CD14-positive monocyte (primary cell): ENCODE results near the gene AP1B1. TPM values are rescaled to one million over a fixed set of nuclear protein-coding genes. Genes with fewer than 3 reads are reported as not detected.

Experiments
- DNase-seq, 3 donors: peaks; one replicate each; pipeline ENCODE4 v3.0.0-alpha.2; 2011 to 2022
- H2AFZ ChIP-seq: 2 replicates; pipeline ENCODE4 v1.6.0; 2012; ENCODE audit warnings: mild to moderate bottlenecking, low read depth, low read length, inconsistent platforms; ENCODE audit not compliant: insufficient read depth, poor library complexity, severe bottlenecking
- H3K27ac ChIP-seq, 2 donors: 1 replicate in 1 of 2; 2 replicates in 1 of 2; pipeline ENCODE4 v1.5.1; 2012 to 2013; ENCODE audit warnings: low read length in 2 of 2, control low read depth in 1 of 2, inconsistent platforms in 1 of 2, low read depth in 1 of 2, mild to moderate bottlenecking in 1 of 2
- H3K27me3 ChIP-seq, 2 donors: one replicate each; pipeline versions ENCODE4 v1.6.0 to v1.6.1; 2011 to 2013; ENCODE audit warnings: low read length in 2 of 2; ENCODE audit not compliant: control insufficient read depth in 2 of 2, insufficient read depth in 2 of 2
- H3K36me3 ChIP-seq, 2 donors: replicated peaks in 1 of 2; 1 replicate in 1 of 2; 2 replicates in 1 of 2; pipeline versions ENCODE4 v1.5.1 to v1.6.1; 2012 to 2013; ENCODE audit warnings: low read length in 2 of 2, control low read depth in 1 of 2, inconsistent platforms in 1 of 2, mild to moderate bottlenecking in 1 of 2; ENCODE audit not compliant: insufficient read depth in 2 of 2, control insufficient read depth in 1 of 2
- H3K4me1 ChIP-seq, 2 donors: 1 replicate in 1 of 2; 2 replicates in 1 of 2; pipeline versions ENCODE4 v1.5.1 to v1.6.1; 2012 to 2013; ENCODE audit warnings: low read length in 2 of 2, control low read depth in 1 of 2, inconsistent platforms in 1 of 2, mild to moderate bottlenecking in 1 of 2, moderate library complexity in 1 of 2; ENCODE audit not compliant: insufficient read depth in 2 of 2, control insufficient read depth in 1 of 2
- H3K4me2 ChIP-seq: replicated peaks from 2 replicates; pipeline ENCODE3; 2012; ENCODE audit warnings: low read length, moderate library complexity, mild to moderate bottlenecking; ENCODE audit not compliant: poor library complexity, severe bottlenecking; ENCODE audit errors: extremely low read depth
- H3K4me3 ChIP-seq, 3 experiments: fragments of 200-600 bp in 1 of 3; sonication (generic) in 1 of 3; replicated peaks in 1 of 3; 1 replicate in 2 of 3; 2 replicates in 1 of 3; pipeline ENCODE4 v1.5.1; 2011 to 2013; ENCODE audit warnings: low read length in 3 of 3, mild to moderate bottlenecking in 3 of 3, control low read depth in 2 of 3, low read depth in 2 of 3, inconsistent platforms in 1 of 3, moderate library complexity in 1 of 3
- H3K79me2 ChIP-seq: 2 replicates; pipeline ENCODE4 v1.6.0; 2012; ENCODE audit warnings: mild to moderate bottlenecking, control low read depth, inconsistent platforms, low read length, moderate library complexity; ENCODE audit not compliant: insufficient read depth
- H3K9ac ChIP-seq: 2 replicates; pipeline ENCODE4 v1.6.0; 2017; ENCODE audit warnings: low read length, mild to moderate bottlenecking; ENCODE audit not compliant: insufficient read depth, poor library complexity, severe bottlenecking
- H3K9me3 ChIP-seq, 2 donors: replicated peaks in 1 of 2; 1 replicate in 1 of 2; 2 replicates in 1 of 2; pipeline versions ENCODE4 v1.5.1 to v1.6.1; 2012 to 2013; ENCODE audit warnings: low read length in 2 of 2, control low read depth in 1 of 2; ENCODE audit not compliant: control insufficient read depth in 1 of 2, insufficient read depth in 1 of 2
- H4K20me1 ChIP-seq: 2 replicates; pipeline ENCODE4 v1.6.0; 2012; ENCODE audit warnings: mild to moderate bottlenecking, low read length, control low read depth, moderate library complexity; ENCODE audit not compliant: insufficient read depth
- H3K27ac Mint-ChIP-seq, 7 donors: one replicate each; pipeline ENCODE4 v1.8.0; 2020; ENCODE audit warnings: mild to moderate bottlenecking in 7 of 7, mixed read lengths in 7 of 7, moderate library complexity in 6 of 7, inconsistent platforms in 2 of 7
- H3K27me3 Mint-ChIP-seq, 3 donors: one replicate each; pipeline ENCODE4 v1.8.0; 2021 to 2022; ENCODE audit warnings: low read depth in 3 of 3, mild to moderate bottlenecking in 3 of 3, mixed read lengths in 3 of 3, moderate library complexity in 3 of 3, inconsistent platforms in 1 of 3
- H3K36me3 Mint-ChIP-seq, 2 donors: one replicate each; pipeline ENCODE4 v1.8.0; 2020; ENCODE audit warnings: mixed read lengths in 2 of 2, inconsistent platforms in 1 of 2, mild to moderate bottlenecking in 1 of 2
- H3K4me1 Mint-ChIP-seq: one replicate; pipeline ENCODE4 v1.8.0; 2020; ENCODE audit warnings: mild to moderate bottlenecking, mixed read lengths
- H3K4me3 Mint-ChIP-seq, 2 donors: one replicate each; pipeline ENCODE4 v1.8.0; 2020; ENCODE audit warnings: mild to moderate bottlenecking in 2 of 2, mixed read lengths in 2 of 2, moderate library complexity in 1 of 2
- H3K9me3 Mint-ChIP-seq, 7 donors: one replicate each; pipeline ENCODE4 v1.8.0; 2020 to 2022; ENCODE audit warnings: mixed read lengths in 7 of 7, mild to moderate bottlenecking in 6 of 7, moderate library complexity in 6 of 7, inconsistent platforms in 2 of 7
- CTCF ChIP-seq: fragments of 200-600 bp; IDR thresholded peaks from one replicate; pipeline ENCODE4 v1.8.0; 2022; ENCODE audit warnings: antibody characterized with exemption, mild to moderate bottlenecking
- WGBS: methylation state at CpG from one replicate; pipeline ENCODE4 v1.1.5; 2013; ENCODE audit warnings: missing lambda C conversion rate; ENCODE audit not compliant: insufficient coverage; 5-methylcytosine and 5-hydroxymethylcytosine counted together
- intact Hi-C, 2 donors: fragments of 100-400 bp; cut with micrococcal nuclease; formaldehyde crosslinking; loops; one replicate each; pipeline versions ENCODE4 v1.15.0 to v1.15.1; 2023
- polyA plus RNA-seq, 3 donors: library from polyadenylated mRNA; depleted of rRNA in 1 of 3; unstranded in 2 of 3; stranded (reverse) in 1 of 3; fragments of 300-500 nt in 2 of 3; fragments of >200 nt in 1 of 3; fragmentation: Illumina TruSeq in 2 of 3; gene quantifications; 1 replicate in 2 of 3; 2 replicates in 1 of 3; pipeline ENCODE4 v1.2.3, GENCODE V29; 2012 to 2021

Gene AP1B1
- polyA plus RNA-seq, 3 donors = 29.0 to 102 (median 40.3) TPM

GRCh38 chr22:29434288-29434687, 45.9 kb upstream of the AP1B1 start:
- 100% methylated on average over 4 of the region's 7 CpGs for WGBS
- Mint-ChIP-seq H3K27ac (no peak overlapping the region), H3K9me3 (no peaks in the 10 kb centered on the region), H3K4me3 (no peak overlapping the region), H3K36me3 (no peaks in the 10 kb centered on the region), H3K4me1 (no peaks in the 10 kb centered on the region), H3K27me3 (peaks cover 2 to 25% (median 5%) of the 10 kb centered on the region in 3 donors)
- H3K9me3 ChIP-seq = no peaks in the 10 kb centered on the region
- no peaks in the 10 kb centered on the region for H3K36me3 ChIP-seq
- H3K79me2 ChIP-seq = no peaks in the 10 kb centered on the region
- H3K4me2 ChIP-seq = no peak overlapping the region
- no peak overlapping the region for H3K27ac ChIP-seq
- no peak overlapping the region for H3K9ac ChIP-seq
- no peak overlapping the region for H3K4me3 ChIP-seq
- no peaks in the 10 kb centered on the region for H4K20me1 ChIP-seq
- H3K27me3 ChIP-seq = peaks cover 0 to 5% of the 10 kb centered on the region in 2 donors
- TF ChIP-seq CTCF = no peak
- intact Hi-C loops = no loop called here
- no peak for DNase-seq
- H2AFZ ChIP-seq = no peak overlapping the region
- H3K4me1 ChIP-seq = no peaks in the 10 kb centered on the region

DNA sequence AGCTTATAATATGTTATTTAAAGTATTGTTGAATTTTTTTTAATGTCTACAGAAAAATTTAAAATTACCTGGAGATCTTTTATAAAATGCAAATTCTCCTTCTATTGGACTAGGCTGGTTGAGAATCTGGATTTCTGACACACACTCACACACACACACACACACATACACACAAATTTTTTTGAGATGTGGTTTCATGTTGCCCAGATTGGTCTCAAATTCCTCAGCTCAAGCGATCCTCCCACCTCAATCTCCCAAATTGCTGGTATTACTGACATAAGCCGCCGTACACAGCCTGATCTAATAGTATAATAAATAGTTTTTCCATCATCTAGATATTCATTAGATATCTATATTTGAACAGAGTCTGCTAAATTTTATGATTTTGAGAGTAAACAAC, 45.5 kb upstream of the AP1B1 start:
- H3K9me3 Mint-ChIP-seq = no peaks in the 10 kb centered on the region
- intact Hi-C loops = no loop called here

More for the DNA sequence above, 45.5 kb upstream of the AP1B1 start:
- no peaks in the 10 kb centered on the region for H3K4me1 ChIP-seq
- no peaks in the 10 kb centered on the region for H4K20me1 ChIP-seq
- H3K27ac Mint-ChIP-seq = no peak overlapping the region
- no peaks in the 10 kb centered on the region for H3K79me2 ChIP-seq
- H3K4me2 ChIP-seq = no peak overlapping the region
- peaks cover 0 to 5% of the 10 kb centered on the region in 2 donors for H3K27me3 ChIP-seq
- no peak for DNase-seq
- no peak for TF ChIP-seq CTCF
- peaks cover 2 to 27% (median 7%) of the 10 kb centered on the region in 3 donors for H3K27me3 Mint-ChIP-seq
- WGBS = no CpG with 5 or more reads among the region's 3 CpGs
- H3K4me1 Mint-ChIP-seq = no peaks in the 10 kb centered on the region
- no peak overlapping the region for H3K4me3 ChIP-seq
- no peaks in the 10 kb centered on the region for H3K36me3 Mint-ChIP-seq
- H3K36me3 ChIP-seq = no peaks in the 10 kb centered on the region
- no peak overlapping the region for H2AFZ ChIP-seq
- H3K4me3 Mint-ChIP-seq = no peak overlapping the region
- H3K9me3 ChIP-seq = no peaks in the 10 kb centered on the region
- H3K9ac ChIP-seq = no peak overlapping the region
- no peak overlapping the region for H3K27ac ChIP-seq
